HEK293T (cell line): Measurements from ENCODE around the gene FAM193A.

Source experiments
- CTBP1 ChIP-seq: fragments of 450-650 bp; IDR thresholded peaks from 2 replicates; pipeline ENCODE4 v1.6.1; 2016; ENCODE audit warnings: borderline replicate concordance
- ELF4 ChIP-seq: fragments of 450-650 bp; IDR thresholded peaks from 2 replicates; pipeline ENCODE4 v1.6.1; 2017; ENCODE audit warnings: antibody characterized with exemption
- LEF1 ChIP-seq: fragments of 450-650 bp; IDR thresholded peaks from 2 replicates; pipeline ENCODE4 v1.6.1; 2017; ENCODE audit warnings: mild to moderate bottlenecking, borderline replicate concordance
- NFRKB ChIP-seq: fragments of 450-650 bp; IDR thresholded peaks from 2 replicates; pipeline ENCODE4 v1.6.1; 2016; ENCODE audit warnings: mild to moderate bottlenecking, moderate library complexity
- PKNOX1 ChIP-seq: fragments of 450-650 bp; IDR thresholded peaks from 2 replicates; pipeline ENCODE4 v1.6.1; 2016
- SP1 ChIP-seq: fragments of 450-650 bp; IDR thresholded peaks from 2 replicates; pipeline ENCODE4 v1.6.1; 2017
- SUZ12 ChIP-seq: fragments of 450-650 bp; IDR thresholded peaks from 2 replicates; pipeline ENCODE4 v1.6.1; 2016; ENCODE audit warnings: mild to moderate bottlenecking
- TARDBP ChIP-seq: fragments of 450-650 bp; IDR thresholded peaks from 2 replicates; pipeline ENCODE4 v1.6.1; 2016
- ZNF384 ChIP-seq: fragments of 450-650 bp; IDR thresholded peaks from 2 replicates; pipeline ENCODE4 v1.6.1; 2016

GRCh38 chr4:2607822-2608221, 71.4 kb downstream of the FAM193A start:
- TF ChIP-seq ELF4 (no peak), TARDBP (no peak), ZNF384 (no peak), SUZ12 (no peak), CTBP1 (no peak), SP1 (no peak), PKNOX1 (no peak), LEF1 (no peak), NFRKB (no peak)
